GM12878 (cell line): ENCODE measurements around the gene HOXC9. TPM values are rescaled to one million over a fixed set of nuclear protein-coding genes. Genes with fewer than 3 reads are reported as not detected.

Experiments used
- ATAC-seq: fragments of 200-7000 bp; cut with Tn5 transposase; 3 replicates; pipeline ENCODE4 v1.9.1; 2020; ENCODE audit warnings: mild to moderate bottlenecking, moderate library complexity
- BruUV-seq: library from RNA; stranded (reverse); fragments of 400-500 nt; replicated peaks from 2 replicates; lab custom pipeline; 2021; lab: Mats Ljungman, UMichigan
- CTCF ChIA-PET: fragments of 300-600 bp; sonication (Branson Sonifier 250); formaldehyde crosslinking; extraction: SDS; loops from one replicate; lab custom pipeline; 2021; ENCODE audit warnings: inconsistent platforms; lab: Yijun Ruan, JAX
- POLR2A ChIA-PET: fragments of 350-600 bp; formaldehyde crosslinking; extraction: SDS; loops from one replicate; lab custom pipeline; 2021; ENCODE audit warnings: inconsistent platforms; lab: Charles Lee
- RAD21 ChIA-PET: fragments of 300-600 bp; sonication (Branson Sonifier 250); formaldehyde crosslinking; loops from one replicate; lab custom pipeline; 2023; ENCODE audit warnings: antibody characterized with exemption; ENCODE audit not compliant: unreplicated experiment; lab: Charles Lee
- SMC1A ChIA-PET: fragments of 300-600 bp; sonication (Branson Sonifier 250); formaldehyde crosslinking; loops from one replicate; lab custom pipeline; 2023; ENCODE audit not compliant: unreplicated experiment, uncharacterized antibody; lab: Charles Lee
- DNase-seq: peaks from one replicate; pipeline ENCODE4 v3.0.0-alpha.2; 2011; ENCODE audit warnings: low read depth, low spot score
- FAIRE-seq: peaks from 3 replicates; lab custom pipeline; 2011; peaks lifted over from hg19 to GRCh38; lab: Jason Lieb, UNC
- H2AFZ ChIP-seq: 2 replicates; pipeline ENCODE4 v1.6.0; 2011; ENCODE audit warnings: low read depth, low read length, control low read depth; ENCODE audit not compliant: control insufficient read depth
- H3K27ac ChIP-seq: 2 replicates; pipeline ENCODE4 v1.5.1; 2011; ENCODE audit warnings: control low read depth; ENCODE audit not compliant: control insufficient read depth, insufficient read depth
- H3K27me3 ChIP-seq, 2 experiments: replicated peaks in 1 of 2; 2 replicates each; pipeline versions ENCODE4 v1.6.0 to v1.6.1; 2011; ENCODE audit warnings: low read length in 1 of 2; ENCODE audit not compliant: control insufficient read depth in 2 of 2, insufficient read depth in 2 of 2
- H3K36me3 ChIP-seq, 2 experiments: 2 replicates each; pipeline ENCODE4 v1.5.1; 2011; ENCODE audit warnings: low read length in 1 of 2; ENCODE audit not compliant: control insufficient read depth in 2 of 2, insufficient read depth in 2 of 2
- H3K4me1 ChIP-seq: 2 replicates; pipeline ENCODE4 v1.6.1; 2011; ENCODE audit warnings: mild to moderate bottlenecking, low read length, moderate library complexity, mixed read lengths; ENCODE audit not compliant: control insufficient read depth, insufficient read depth
- H3K4me2 ChIP-seq: 2 replicates; pipeline ENCODE4 v1.6.0; 2011; ENCODE audit warnings: control low read depth; ENCODE audit not compliant: control insufficient read depth, insufficient read depth
- H3K4me3 ChIP-seq: fragments of 200-600 bp; sonication (generic); 2 replicates; pipeline ENCODE4 v1.5.1; 2016
- H3K79me2 ChIP-seq: 2 replicates; pipeline ENCODE4 v1.6.0; 2011; ENCODE audit warnings: low read length; ENCODE audit not compliant: control insufficient read depth, insufficient read depth
- H3K9ac ChIP-seq: 2 replicates; pipeline ENCODE4 v1.8.0; 2011; ENCODE audit warnings: low read length, control low read depth, mixed read lengths; ENCODE audit not compliant: control insufficient read depth, insufficient read depth
- H3K9me3 ChIP-seq: replicated peaks from 3 replicates; pipeline ENCODE4 v1.5.1; 2011; ENCODE audit warnings: mild to moderate bottlenecking, low read length; ENCODE audit not compliant: control insufficient read depth, insufficient read depth
- H4K20me1 ChIP-seq: 2 replicates; pipeline ENCODE4 v1.6.0; 2011; ENCODE audit not compliant: control insufficient read depth, insufficient read depth
- ASH2L ChIP-seq: fragments of 300-600, 200-600 bp; sonication (generic); IDR thresholded peaks from 2 replicates; pipeline ENCODE4 v1.6.1; 2017; ENCODE audit warnings: low read depth, mild to moderate bottlenecking, borderline replicate concordance
- BMI1 ChIP-seq: fragments of 450-650 bp; IDR thresholded peaks from 2 replicates; pipeline ENCODE4 v1.6.1; 2016; ENCODE audit warnings: mild to moderate bottlenecking, moderate library complexity, borderline replicate concordance
- HDAC6 ChIP-seq: fragments of 200-600 bp; sonication (generic); IDR thresholded peaks from one replicate; pipeline ENCODE4 v1.8.0; 2017; ENCODE audit warnings: antibody characterized with exemption; ENCODE audit not compliant: unreplicated experiment
- KLF5 ChIP-seq: fragments of 450-650 bp; IDR thresholded peaks from 2 replicates; pipeline ENCODE4 v1.6.1; 2014; ENCODE audit warnings: mild to moderate bottlenecking; ENCODE audit not compliant: partially characterized antibody
- LARP7 ChIP-seq: fragments of 450-650 bp; IDR thresholded peaks from 2 replicates; pipeline ENCODE4 v1.6.1; 2017; ENCODE audit warnings: mild to moderate bottlenecking
- NR2C1 ChIP-seq: fragments of 450-650 bp; IDR thresholded peaks from 2 replicates; pipeline ENCODE4 v1.6.1; 2017; ENCODE audit warnings: antibody characterized with exemption, mild to moderate bottlenecking, moderate library complexity
- PAX8 ChIP-seq: fragments of 450-650 bp; IDR thresholded peaks from 2 replicates; pipeline ENCODE4 v1.6.1; 2017; ENCODE audit warnings: mild to moderate bottlenecking, moderate library complexity
- RB1 ChIP-seq: fragments of 450-650 bp; formaldehyde crosslinking; IDR thresholded peaks from 2 replicates; pipeline ENCODE4 v1.6.1; 2017; ENCODE audit warnings: mild to moderate bottlenecking, borderline replicate concordance
- SREBF1 ChIP-seq: IDR thresholded peaks from 2 replicates; pipeline ENCODE4 v1.6.1; 2012; ENCODE audit warnings: mild to moderate bottlenecking, low read length
- ZNF622 ChIP-seq: fragments of 450-650 bp; IDR thresholded peaks from 2 replicates; pipeline ENCODE4 v1.6.1; 2017; ENCODE audit warnings: mild to moderate bottlenecking, inconsistent platforms
- WGBS: methylation state at CpG from one replicate; pipeline ENCODE4 v1.1.6; 2016; ENCODE audit warnings: low lambda C conversion rate; ENCODE audit not compliant: insufficient replicate concordance, insufficient coverage; ENCODE audit errors: missing lambda C conversion rate; 5-methylcytosine and 5-hydroxymethylcytosine counted together
- in situ Hi-C: fragments of 300-500 bp; cut with MboI; formaldehyde crosslinking; loops from 9 replicates; pipeline ENCODE4 v1.14.3; 2018; ENCODE audit warnings: mixed read lengths
- intact Hi-C: fragments of 100-400 bp; cut with micrococcal nuclease; formaldehyde crosslinking; loops from one replicate; pipeline ENCODE4 v1.14.2; 2022; ENCODE audit not compliant: unreplicated experiment
- polyA plus RNA-seq, 11 experiments: library from polyadenylated mRNA; depleted of rRNA in 4 of 11; unstranded in 6 of 11; stranded (reverse) in 5 of 11; fragments of >200 nt; fragmentation: Nextera tagmentation in 4 of 11; fragmentation: Illumina TruSeq in 1 of 11; extraction: Ambion mirVana in 4 of 11; extraction: Trizol in 1 of 11; gene quantifications; 1 replicate in 1 of 11; 2 replicates in 10 of 11; pipeline versions ENCODE4 v1.2.1 to v1.2.3, GENCODE V29; 2011 to 2016; ENCODE audit warnings: inconsistent platforms in 2 of 11, missing spikeins in 2 of 11, low read depth in 1 of 11
- total RNA-seq, 4 experiments: library from RNA; depleted of rRNA in 3 of 4; stranded (reverse); fragments of >200 nt in 3 of 4; fragmentation: Illumina TruSeq in 1 of 4; extraction: Trizol in 1 of 4; gene quantifications; 2 replicates each; pipeline versions ENCODE4 v1.2.1 to v1.2.3, GENCODE V29; 2013 to 2021
- TF ChIP-seq, protein P1 (sequence below): IDR thresholded peaks from 2 replicates; pipeline ENCODE4 v1.6.1; 2012; ENCODE audit warnings: low read depth, low read length, improper control_type of control experiment
- TF ChIP-seq, protein P2 (sequence below): IDR thresholded peaks from 2 replicates; pipeline ENCODE4 v1.6.1; 2011; ENCODE audit warnings: borderline replicate concordance, low read depth, mild to moderate bottlenecking, moderate library complexity, low read length; ENCODE audit not compliant: insufficient read depth, poor library complexity, severe bottlenecking
- TF ChIP-seq, protein P3 (sequence below): fragments of 450-650 bp; IDR thresholded peaks from 2 replicates; pipeline ENCODE4 v1.6.1; 2017; ENCODE audit warnings: low read depth, mild to moderate bottlenecking, moderate library complexity

Gene HOXC9
- total and polyA plus RNA-seq, 10 of the 15 experiments (the other 5 are each of a cell fraction or from before 2014, with no cell fraction given): not detected

DNA sequence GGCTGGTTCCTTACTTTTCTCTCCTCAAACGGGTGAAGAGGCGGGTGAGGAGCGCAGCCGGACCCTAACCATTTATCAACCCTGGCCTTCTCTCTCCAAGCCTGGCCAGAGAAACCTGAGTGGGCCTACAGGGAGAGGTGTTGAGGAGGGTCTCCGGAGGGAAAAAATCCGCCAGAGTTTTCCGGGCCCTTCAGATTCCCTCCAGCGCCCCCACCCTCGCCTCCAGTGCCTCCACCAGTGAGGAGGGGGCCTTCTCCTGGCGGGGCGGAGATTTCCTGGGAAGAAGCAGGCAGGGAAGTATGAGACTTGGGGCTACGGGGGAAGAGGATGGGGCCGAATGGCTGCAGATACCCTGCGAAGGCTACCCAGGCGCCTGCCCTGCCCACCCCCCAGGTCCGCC lies 31.5 kb downstream of the HOXC9 start:
- no TSS peak for BruUV-seq
- H2AFZ ChIP-seq: no peak overlapping the region
- ChIA-PET SMC1A (interaction anchor here (1.1 to 5.5 kb wide), 18 partner anchors 9 to 175 kb away, joined by 3 to 126 read pairs (median 8); partner anchors contain the start of genes HOXC4 and SMUG1), CTCF (interaction anchor here (1.1 to 13.4 kb wide), 21 partner anchors 7 to 356 kb away, joined by 3 to 343 read pairs (median 16); partner anchors contain the start of genes HOXC10, HOXC4, HOXC8 and HOXC9), POLR2A (interaction anchor here (2.1 kb wide), 1 partner anchor 14 kb away, joined by 12 read pairs; no protein-coding TSS in a partner anchor), RAD21 (interaction anchor here (1.0 to 12.6 kb wide), 15 partner anchors 8 to 229 kb away, joined by 3 to 222 read pairs (median 15); partner anchors contain the start of genes HOXC4, HOXC8 and SMUG1)
- 24% methylated on average over 14 of the region's 16 CpGs for WGBS
- H3K4me3 ChIP-seq: no peak overlapping the region
- no peaks in the 10 kb centered on the region for H3K79me2 ChIP-seq
- H3K36me3 ChIP-seq: no peaks in the 10 kb centered on the region
- no peak for ATAC-seq
- H3K27me3 ChIP-seq: peaks cover 3 to 36% of the 10 kb centered on the region in 2 experiments
- intact Hi-C loops: no loop called here
- H3K4me1 ChIP-seq: peaks cover 9% of the 10 kb centered on the region
- in situ Hi-C loops: no loop called here
- no peak overlapping the region for H3K27ac ChIP-seq
- H4K20me1 ChIP-seq: no peaks in the 10 kb centered on the region
- H3K4me2 ChIP-seq: no peak overlapping the region
- DNase-seq: no peak
- no peaks in the 10 kb centered on the region for H3K9me3 ChIP-seq
- no peak overlapping the region for H3K9ac ChIP-seq
- no peak for TF ChIP-seq PAX8
- no peak for FAIRE-seq

DNA sequence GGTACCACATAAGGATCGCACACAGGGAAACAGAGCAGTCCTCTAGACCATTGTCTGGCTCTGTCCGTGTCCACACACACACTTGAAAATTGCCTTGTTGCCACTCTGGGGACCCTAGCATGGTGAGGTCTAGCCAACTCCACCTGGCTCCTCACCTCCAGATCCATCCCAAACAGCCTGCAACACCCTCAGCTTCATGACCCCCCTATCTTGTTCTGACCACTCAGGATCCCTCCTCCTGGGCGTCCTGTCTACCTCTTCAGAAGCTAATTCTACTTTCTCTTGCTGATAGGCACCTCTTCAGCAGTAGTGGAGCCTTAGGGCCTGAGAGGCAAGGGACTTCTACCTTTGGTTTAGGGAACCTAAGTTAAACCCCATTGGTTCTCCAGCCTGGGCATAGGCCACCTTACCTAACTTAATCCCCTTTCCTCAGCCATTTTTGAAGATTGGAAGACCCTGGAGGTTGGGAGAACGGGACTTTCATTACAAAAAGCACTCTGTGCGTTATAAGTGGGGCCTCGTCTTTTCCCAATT lies 32.2 kb downstream of the HOXC9 start:
- DNase-seq (no peak), ATAC-seq (no peak), FAIRE-seq (peak; percentile 23)
- ChIA-PET CTCF (interaction anchor here (0.6 to 13.4 kb wide), 46 partner anchors 8 to 466 kb away, joined by 3 to 343 read pairs (median 5); partner anchors contain the start of genes HNRNPA1, HOXC10, HOXC4 and HOXC8), POLR2A (interaction anchor here (0.6 to 2.1 kb wide), 9 partner anchors 9 to 166 kb away, joined by 3 to 12 read pairs (median 4); no protein-coding TSS in a partner anchor), RAD21 (interaction anchor here (0.7 to 12.6 kb wide), 33 partner anchors 9 to 248 kb away, joined by 3 to 222 read pairs (median 7); partner anchors contain the start of genes CBX5, HNRNPA1, HOXC10 and HOXC4), SMC1A (interaction anchor here (0.6 to 5.5 kb wide), 45 partner anchors 9 to 408 kb away, joined by 3 to 126 read pairs (median 6); partner anchors contain the start of genes HOXC10, HOXC4, HOXC8 and SMUG1)
- in situ Hi-C loops (no loop called here), intact Hi-C loops (loop anchor here (1.0 to 2.0 kb wide), 4 partner anchors 26 to 169 kb away; no protein-coding TSS in a partner anchor)
- H3K9me3 ChIP-seq: no peaks in the 10 kb centered on the region
- no peak overlapping the region for H3K27ac ChIP-seq
- 29% methylated on average over 6 of the region's 6 CpGs for WGBS
- H3K4me2 ChIP-seq: no peak overlapping the region
- H3K36me3 ChIP-seq: no peaks in the 10 kb centered on the region
- no peaks in the 10 kb centered on the region for H3K79me2 ChIP-seq
- no peak overlapping the region for H2AFZ ChIP-seq
- H3K9ac ChIP-seq: no peak overlapping the region
- no TSS peak for BruUV-seq
- peaks cover 9% of the 10 kb centered on the region for H3K4me1 ChIP-seq
- H3K4me3 ChIP-seq: no peak overlapping the region
- no peaks in the 10 kb centered on the region for H4K20me1 ChIP-seq
- H3K27me3 ChIP-seq: peaks cover 3 to 33% of the 10 kb centered on the region in 2 experiments
- TF ChIP-seq ZNF622: no peak
- no peak for TF ChIP-seq LARP7
- TF ChIP-seq BMI1: no peak
- no peak for TF ChIP-seq SREBF1
- no peak for TF ChIP-seq RB1
- TF ChIP-seq, protein P1, sequence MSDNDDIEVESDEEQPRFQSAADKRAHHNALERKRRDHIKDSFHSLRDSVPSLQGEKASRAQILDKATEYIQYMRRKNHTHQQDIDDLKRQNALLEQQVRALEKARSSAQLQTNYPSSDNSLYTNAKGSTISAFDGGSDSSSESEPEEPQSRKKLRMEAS: no peak
- no peak for TF ChIP-seq HDAC6
- TF ChIP-seq KLF5: no peak
- TF ChIP-seq, protein P2, sequence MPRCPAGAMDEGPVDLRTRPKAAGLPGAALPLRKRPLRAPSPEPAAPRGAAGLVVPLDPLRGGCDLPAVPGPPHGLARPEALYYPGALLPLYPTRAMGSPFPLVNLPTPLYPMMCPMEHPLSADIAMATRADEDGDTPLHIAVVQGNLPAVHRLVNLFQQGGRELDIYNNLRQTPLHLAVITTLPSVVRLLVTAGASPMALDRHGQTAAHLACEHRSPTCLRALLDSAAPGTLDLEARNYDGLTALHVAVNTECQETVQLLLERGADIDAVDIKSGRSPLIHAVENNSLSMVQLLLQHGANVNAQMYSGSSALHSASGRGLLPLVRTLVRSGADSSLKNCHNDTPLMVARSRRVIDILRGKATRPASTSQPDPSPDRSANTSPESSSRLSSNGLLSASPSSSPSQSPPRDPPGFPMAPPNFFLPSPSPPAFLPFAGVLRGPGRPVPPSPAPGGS: no peak
- TF ChIP-seq, protein P3, sequence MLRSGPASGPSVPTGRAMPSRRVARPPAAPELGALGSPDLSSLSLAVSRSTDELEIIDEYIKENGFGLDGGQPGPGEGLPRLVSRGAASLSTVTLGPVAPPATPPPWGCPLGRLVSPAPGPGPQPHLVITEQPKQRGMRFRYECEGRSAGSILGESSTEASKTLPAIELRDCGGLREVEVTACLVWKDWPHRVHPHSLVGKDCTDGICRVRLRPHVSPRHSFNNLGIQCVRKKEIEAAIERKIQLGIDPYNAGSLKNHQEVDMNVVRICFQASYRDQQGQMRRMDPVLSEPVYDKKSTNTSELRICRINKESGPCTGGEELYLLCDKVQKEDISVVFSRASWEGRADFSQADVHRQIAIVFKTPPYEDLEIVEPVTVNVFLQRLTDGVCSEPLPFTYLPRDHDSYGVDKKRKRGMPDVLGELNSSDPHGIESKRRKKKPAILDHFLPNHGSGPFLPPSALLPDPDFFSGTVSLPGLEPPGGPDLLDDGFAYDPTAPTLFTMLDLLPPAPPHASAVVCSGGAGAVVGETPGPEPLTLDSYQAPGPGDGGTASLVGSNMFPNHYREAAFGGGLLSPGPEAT: no peak
- TF ChIP-seq ASH2L: no peak
- TF ChIP-seq NR2C1: no peak
